HG03457 (cell line): ENCODE results near the gene SLC35B2.

Experiments
- ATAC-seq: cut with Tn5 transposase; IDR thresholded peaks from one replicate; pipeline ENCODE4 v1.9.1; 2021; ENCODE audit warnings: moderate number of reproducible peaks; ENCODE audit not compliant: unreplicated experiment

Gene SLC35B2

GRCh38 chr6:44224029-44224964 lies 33.0 kb downstream of the SLC35B2 start:
- ATAC-seq, result no peak

- no peak for ATAC-seq
Observed at GRCh38 chr6:44223319-44224028, 33.9 kb downstream of the SLC35B2 start, which contains the start of gene SLC29A1. Gene SLC29A1 (plus strand): TSS chr6:44223595. CDS start chr6:44227314, 3,719 bp downstream.

GRCh38 chr6:44222486-44223318 lies 34.6 kb downstream of the SLC35B2 start:
- ATAC-seq, result no peak

DNA sequence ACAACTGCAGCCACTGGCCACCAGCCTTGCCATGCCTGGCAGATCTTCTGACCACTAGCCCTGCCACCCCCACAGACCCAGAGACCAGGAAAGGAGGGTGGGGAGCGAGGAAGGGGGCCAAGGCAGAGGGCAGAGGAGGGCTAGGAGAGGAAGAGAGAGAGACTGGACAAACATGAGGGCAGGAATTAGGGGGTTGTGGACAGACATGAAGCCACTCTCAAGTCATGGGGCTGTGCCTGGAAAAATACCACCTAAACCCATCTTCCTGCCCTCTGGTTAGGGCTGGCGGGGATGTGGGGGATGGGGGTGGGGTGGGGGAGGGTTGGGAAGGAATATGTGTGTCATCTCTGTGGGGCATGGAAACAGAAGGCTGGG lies 35.4 kb downstream of the SLC35B2 start:
- no peak for ATAC-seq

GRCh38 chr6:44221291-44221960 lies 35.9 kb downstream of the SLC35B2 start:
- no peak for ATAC-seq

GRCh38 chr6:44220913-44221290 lies 36.4 kb downstream of the SLC35B2 start:
- no peak for ATAC-seq

- no peak for ATAC-seq
Observed at GRCh38 chr6:44219815-44220784, 37.2 kb downstream of the SLC35B2 start.

GRCh38 chr6:44219053-44219814 lies 38.1 kb downstream of the SLC35B2 start:
- ATAC-seq, result peak; percentile 35

DNA sequence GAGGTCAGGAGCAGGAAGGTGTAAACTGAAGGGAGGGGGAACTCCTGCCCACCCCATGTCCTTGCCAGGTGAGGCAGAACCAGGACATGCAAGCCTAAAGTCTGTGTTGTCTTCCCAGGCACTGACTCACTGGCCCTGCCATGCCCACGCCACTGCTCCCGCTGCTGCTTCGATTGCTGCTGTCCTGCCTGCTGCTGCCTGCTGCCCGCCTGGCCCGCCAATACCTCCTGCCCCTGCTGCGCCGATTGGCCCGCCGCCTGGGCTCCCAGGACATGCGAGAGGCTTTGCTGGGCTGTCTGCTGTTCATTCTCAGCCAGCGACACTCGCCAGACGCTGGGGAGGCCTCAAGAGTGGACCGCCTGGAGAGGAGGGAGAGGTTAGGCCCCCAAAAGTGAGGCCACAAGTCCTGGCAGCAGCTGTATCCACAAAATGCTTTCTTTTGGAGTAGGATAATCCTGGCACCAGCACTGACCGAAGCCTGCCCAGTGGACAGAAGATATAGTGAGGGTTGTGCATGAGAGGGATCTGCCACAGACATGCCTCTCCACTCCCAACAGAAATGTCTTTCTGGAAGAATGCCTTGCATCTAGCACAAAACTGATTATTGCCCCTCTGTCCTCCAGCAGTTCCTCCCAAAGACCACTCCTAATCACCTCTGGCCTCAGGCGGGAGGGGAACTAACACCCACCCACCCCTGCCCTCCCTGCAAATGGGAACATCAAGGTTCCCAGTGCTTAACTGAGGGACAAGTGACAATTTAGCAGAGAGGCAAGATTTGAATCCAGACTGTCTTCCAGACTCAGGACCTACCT lies 39.8 kb downstream of the SLC35B2 start:
- ATAC-seq, result no peak

- ATAC-seq, result no peak
Observed at GRCh38 chr6:44216677-44217331, 40.5 kb downstream of the SLC35B2 start, which contains the start of gene MYMX. Gene MYMX (plus strand): TSS chr6:44216926. CDS start chr6:44217472, 546 bp downstream.

DNA sequence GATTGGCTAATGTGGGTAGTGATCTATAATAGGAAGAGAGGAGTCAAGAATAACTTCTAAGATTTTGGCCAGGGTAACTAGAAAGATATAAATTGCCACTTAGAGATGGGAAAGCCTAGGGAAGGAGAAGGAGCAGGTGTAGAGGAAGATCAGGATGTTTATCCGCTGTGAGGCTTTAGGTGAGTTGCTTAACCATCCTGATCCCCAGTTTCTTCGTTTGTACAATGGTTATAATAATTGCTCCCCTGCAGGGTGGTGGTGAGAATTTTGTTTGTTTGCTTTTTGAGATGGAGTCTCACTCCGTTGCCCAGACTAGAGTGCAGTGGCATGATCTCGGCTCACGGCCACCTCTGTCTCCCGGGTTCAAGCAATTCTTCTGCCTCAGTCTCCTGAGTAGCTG lies 43.0 kb downstream of the SLC35B2 start:
- no peak for ATAC-seq

- no peak for ATAC-seq
Observed at GRCh38 chr6:44211284-44211683, 46.0 kb downstream of the SLC35B2 start.

GRCh38 chr6:44207966-44208365 lies 49.4 kb downstream of the SLC35B2 start:
- no peak for ATAC-seq
